Ascending aorta (tissue), 2 donors: ENCODE data around the gene NPVF. TPM values are rescaled to one million over a fixed set of nuclear protein-coding genes. Genes with fewer than 3 reads are reported as not detected.

Experiments used
- DNase-seq, 2 donors: peaks; one replicate each; pipeline ENCODE4 v3.0.0-alpha.2; 2019; ENCODE audit warnings: low spot score in 2 of 2
- H3K27ac ChIP-seq, 2 donors: fragments of 200-600 bp; sonication (generic); one replicate each; pipeline ENCODE4 v1.5.1; 2016 to 2017; ENCODE audit warnings: mild to moderate bottlenecking in 1 of 2
- H3K27me3 ChIP-seq: fragments of 200-600 bp; sonication (generic); one replicate; pipeline ENCODE4 v1.5.1; 2017
- H3K36me3 ChIP-seq, 2 donors: fragments of 200-600 bp; sonication (generic); one replicate each; pipeline ENCODE4 v1.5.1; 2016
- H3K4me1 ChIP-seq, 2 donors: fragments of 200-600 bp; sonication (generic); one replicate each; pipeline ENCODE4 v1.5.1; 2016 to 2017; ENCODE audit warnings: mild to moderate bottlenecking in 1 of 2
- H3K4me3 ChIP-seq, 2 donors: fragments of 200-600 bp; sonication (generic); one replicate each; pipeline ENCODE4 v1.5.1; 2016 to 2017; ENCODE audit warnings: mild to moderate bottlenecking in 1 of 2
- H3K9me3 ChIP-seq, 2 donors: fragments of 200-600 bp; sonication (generic); one replicate each; pipeline ENCODE4 v1.5.1; 2016
- intact Hi-C: fragments of 100-400 bp; cut with DNase I; formaldehyde crosslinking; loops from one replicate; pipeline ENCODE4 v1.15.1; 2023
- total RNA-seq: library from RNA; depleted of rRNA; stranded (reverse); fragments of >200 nt; gene quantifications from one replicate; pipeline ENCODE4 v1.1.0, GENCODE V29; 2016
- TF ChIP-seq, protein P1 (sequence below), 3 experiments: fragments of 200-600 bp in 2 of 3; fragments of 450-650 bp in 1 of 3; sonication (generic) in 2 of 3; IDR thresholded peaks; one replicate each; pipeline ENCODE4 v1.5.1; 2016 to 2019; ENCODE audit warnings: antibody characterized with exemption in 3 of 3, mild to moderate bottlenecking in 1 of 3, moderate library complexity in 1 of 3

Gene NPVF
- total RNA-seq, 1 donor from 2014 or later, result not detected

- H3K4me3 ChIP-seq, result no peak overlapping the region
- TF ChIP-seq, protein P1, sequence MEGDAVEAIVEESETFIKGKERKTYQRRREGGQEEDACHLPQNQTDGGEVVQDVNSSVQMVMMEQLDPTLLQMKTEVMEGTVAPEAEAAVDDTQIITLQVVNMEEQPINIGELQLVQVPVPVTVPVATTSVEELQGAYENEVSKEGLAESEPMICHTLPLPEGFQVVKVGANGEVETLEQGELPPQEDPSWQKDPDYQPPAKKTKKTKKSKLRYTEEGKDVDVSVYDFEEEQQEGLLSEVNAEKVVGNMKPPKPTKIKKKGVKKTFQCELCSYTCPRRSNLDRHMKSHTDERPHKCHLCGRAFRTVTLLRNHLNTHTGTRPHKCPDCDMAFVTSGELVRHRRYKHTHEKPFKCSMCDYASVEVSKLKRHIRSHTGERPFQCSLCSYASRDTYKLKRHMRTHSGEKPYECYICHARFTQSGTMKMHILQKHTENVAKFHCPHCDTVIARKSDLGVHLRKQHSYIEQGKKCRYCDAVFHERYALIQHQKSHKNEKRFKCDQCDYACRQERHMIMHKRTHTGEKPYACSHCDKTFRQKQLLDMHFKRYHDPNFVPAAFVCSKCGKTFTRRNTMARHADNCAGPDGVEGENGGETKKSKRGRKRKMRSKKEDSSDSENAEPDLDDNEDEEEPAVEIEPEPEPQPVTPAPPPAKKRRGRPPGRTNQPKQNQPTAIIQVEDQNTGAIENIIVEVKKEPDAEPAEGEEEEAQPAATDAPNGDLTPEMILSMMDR (IDR thresholded peaks at IDR 0.05), result peak in 2 of 3 experiments; percentile 76
- intact Hi-C loops, result no loop called here
- no peak for DNase-seq
- H3K9me3 ChIP-seq, result no peaks in the 10 kb centered on the region
- no peaks in the 10 kb centered on the region for H3K36me3 ChIP-seq
- no peaks in the 10 kb centered on the region for H3K27me3 ChIP-seq
- no peaks in the 10 kb centered on the region for H3K4me1 ChIP-seq
- H3K27ac ChIP-seq, result no peak overlapping the region
These were observed 11.4 kb downstream of the NPVF start for GRCh38 chr7:25216837-25217236.

GRCh38 chr7:25215694-25216335 is 12.5 kb downstream of the NPVF start:
- Histone ChIP-seq H3K27ac (no peak overlapping the region), H3K9me3 (no peaks in the 10 kb centered on the region), H3K4me1 (no peaks in the 10 kb centered on the region), H3K4me3 (no peak overlapping the region), H3K36me3 (no peaks in the 10 kb centered on the region), H3K27me3 (no peaks in the 10 kb centered on the region)
- DNase-seq, result no peak
- TF ChIP-seq, protein P1 (IDR thresholded peaks at IDR 0.05), result no peak
- intact Hi-C loops, result no loop called here

DNA sequence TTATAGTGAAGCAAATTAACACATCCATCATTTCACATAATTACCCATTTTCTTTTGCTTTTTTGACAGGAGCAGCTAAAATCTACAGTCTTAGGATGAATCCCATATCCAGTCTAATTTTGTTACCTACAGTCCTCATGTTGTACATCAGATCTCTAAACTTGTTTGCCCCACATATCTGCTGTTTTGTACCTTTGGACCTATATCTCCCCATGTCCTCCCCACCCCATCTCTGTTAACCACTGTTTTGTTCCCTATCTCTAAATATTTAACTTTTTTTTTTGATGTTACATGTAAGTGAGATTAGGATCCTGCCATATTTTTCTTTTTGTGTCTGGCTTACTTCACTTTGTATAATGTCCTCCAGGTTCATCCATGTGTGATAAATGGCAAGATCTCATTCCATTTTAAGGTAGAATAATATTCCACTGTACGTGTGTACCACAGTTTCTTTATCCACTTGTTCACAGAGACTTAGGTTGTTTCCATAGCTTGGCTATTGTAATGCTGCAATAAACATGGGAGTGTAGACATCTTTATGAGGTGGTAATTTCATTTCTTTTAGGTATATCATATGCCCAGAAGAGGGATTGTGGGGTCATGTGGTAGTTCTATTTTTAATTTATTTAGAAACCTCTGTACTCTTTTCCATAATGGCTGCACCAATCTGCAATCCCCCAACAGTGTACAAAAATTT is 19.6 kb downstream of the NPVF start:
- no peak overlapping the region for H3K4me3 ChIP-seq
- no peak for DNase-seq
- no peaks in the 10 kb centered on the region for H3K9me3 ChIP-seq
- no peaks in the 10 kb centered on the region for H3K4me1 ChIP-seq
- intact Hi-C loops, result no loop called here
- H3K27ac ChIP-seq, result no peak overlapping the region
- H3K27me3 ChIP-seq, result no peaks in the 10 kb centered on the region
- no peaks in the 10 kb centered on the region for H3K36me3 ChIP-seq
- TF ChIP-seq, protein P1 (IDR thresholded peaks at IDR 0.05), result no peak

DNA sequence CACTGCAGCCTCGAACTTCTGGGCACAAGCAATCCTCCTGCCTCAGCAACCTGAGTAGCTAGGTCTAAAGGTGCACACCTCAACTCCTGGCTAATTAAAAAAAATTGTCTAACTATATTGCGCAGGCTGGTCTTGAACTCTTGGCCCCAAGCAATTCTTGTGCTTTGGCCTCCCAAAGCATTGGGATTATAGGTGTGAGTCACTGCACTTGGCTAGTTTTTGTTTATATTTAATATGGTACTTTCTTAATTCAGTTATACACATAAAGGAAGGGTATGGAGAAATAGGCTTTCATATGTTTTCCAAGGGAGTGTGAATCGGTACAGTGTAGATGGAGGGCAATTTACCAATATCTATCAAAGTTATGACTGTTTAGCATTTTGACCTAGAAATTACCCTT is 20.4 kb downstream of the NPVF start:
- Histone ChIP-seq H3K27ac (no peak overlapping the region), H3K36me3 (no peaks in the 10 kb centered on the region), H3K4me3 (no peak overlapping the region), H3K27me3 (no peaks in the 10 kb centered on the region), H3K9me3 (no peaks in the 10 kb centered on the region), H3K4me1 (no peaks in the 10 kb centered on the region)
- DNase-seq, result no peak
- TF ChIP-seq, protein P1 (IDR thresholded peaks at IDR 0.05), result no peak
- intact Hi-C loops, result no loop called here

- Histone ChIP-seq H3K4me3 (no peak overlapping the region), H3K27me3 (no peaks in the 10 kb centered on the region), H3K36me3 (no peaks in the 10 kb centered on the region), H3K4me1 (no peaks in the 10 kb centered on the region), H3K27ac (no peak overlapping the region), H3K9me3 (no peaks in the 10 kb centered on the region)
- TF ChIP-seq, protein P1 (IDR thresholded peaks at IDR 0.05), result no peak
- DNase-seq, result no peak
- intact Hi-C loops, result no loop called here
These were observed 21.5 kb downstream of the NPVF start for GRCh38 chr7:25206765-25207164.
